NCI-H2196 (cell line): ENCODE measurements around the gene DOCK4.

Experiments used
- DNase-seq: peaks from one replicate; lab custom pipeline; 2025; ENCODE audit not compliant: unreplicated experiment; lab: John Stamatoyannopoulos, UW

The DOCK4 gene

GRCh38 chr7:112193915-112194502 lies 12.2 kb downstream of the DOCK4 start:
- no peak for DNase-seq

GRCh38 chr7:112192236-112193154 lies 13.7 kb downstream of the DOCK4 start:
- DNase-seq: no peak

- no peak for DNase-seq
These were observed 16.1 kb downstream of the DOCK4 start for GRCh38 chr7:112190120-112190519.

- no peak for DNase-seq
These were observed 16.5 kb downstream of the DOCK4 start for GRCh38 chr7:112189691-112190090.

GRCh38 chr7:112188257-112188656 lies 17.9 kb downstream of the DOCK4 start:
- no peak for DNase-seq

GRCh38 chr7:112186300-112186699 lies 19.9 kb downstream of the DOCK4 start:
- no peak for DNase-seq

GRCh38 chr7:112185005-112185834 lies 21.0 kb downstream of the DOCK4 start:
- no peak for DNase-seq

GRCh38 chr7:112184455-112184854 lies 21.7 kb downstream of the DOCK4 start:
- no peak for DNase-seq

- DNase-seq: no peak
These were observed 22.9 kb downstream of the DOCK4 start for GRCh38 chr7:112183266-112183665.

- no peak for DNase-seq
These were observed 23.4 kb downstream of the DOCK4 start for GRCh38 chr7:112182749-112183148.

- no peak for DNase-seq
These were observed 26.0 kb downstream of the DOCK4 start for GRCh38 chr7:112180223-112180622.

- no peak for DNase-seq
These were observed 29.3 kb downstream of the DOCK4 start for GRCh38 chr7:112176693-112177415.

GRCh38 chr7:112176241-112176640 lies 30.0 kb downstream of the DOCK4 start:
- no peak for DNase-seq

GRCh38 chr7:112174192-112174591 lies 32.0 kb downstream of the DOCK4 start:
- DNase-seq: no peak

GRCh38 chr7:112173568-112173905 lies 32.7 kb downstream of the DOCK4 start:
- DNase-seq: no peak

- no peak for DNase-seq
These were observed 33.2 kb downstream of the DOCK4 start for GRCh38 chr7:112172870-112173567.

- DNase-seq: no peak
These were observed 34.5 kb downstream of the DOCK4 start for GRCh38 chr7:112171673-112172072.

GRCh38 chr7:112168915-112169314 lies 37.3 kb downstream of the DOCK4 start:
- DNase-seq: no peak

- no peak for DNase-seq
These were observed 39.1 kb downstream of the DOCK4 start for GRCh38 chr7:112167147-112167546.

GRCh38 chr7:112162784-112163506 lies 43.3 kb downstream of the DOCK4 start:
- DNase-seq: no peak
